ENCODE results near the gene CPLX3.

CPLX3 gene

DNA sequence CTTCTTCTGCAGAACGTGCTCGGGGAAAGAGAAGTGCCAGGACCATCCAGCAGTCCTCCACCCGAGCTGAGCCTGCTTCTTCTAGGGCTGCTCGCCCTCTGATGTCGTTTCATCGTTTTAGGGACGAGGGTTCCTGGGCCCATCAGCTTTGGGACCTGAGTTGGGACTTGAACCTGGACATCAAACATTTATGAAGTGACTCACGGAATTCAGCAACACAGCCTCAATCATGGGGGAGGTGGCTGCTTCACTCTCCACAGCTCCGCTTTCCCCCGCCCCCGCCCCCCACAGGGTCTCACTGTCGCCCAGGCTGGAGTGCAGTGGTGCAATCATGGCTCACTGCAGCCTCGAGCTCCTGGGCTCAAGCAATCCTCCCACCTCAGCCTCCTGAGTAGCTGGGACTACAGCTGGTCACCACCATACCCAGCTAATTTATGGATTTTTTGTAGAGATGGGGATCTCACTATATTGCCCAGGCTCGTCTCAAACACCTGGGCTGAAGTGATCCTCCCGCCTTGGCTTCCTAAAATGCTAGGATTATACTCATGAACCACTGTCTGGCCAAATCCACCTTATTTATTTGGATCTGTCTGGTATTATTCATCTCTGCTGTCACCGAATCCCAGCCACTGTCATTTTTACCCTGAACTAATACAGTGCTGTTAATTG lies 47.5 kb downstream of the CPLX3 start:
- DNase-seq (peak in 1 of 3 experiments; percentile 14), ATAC-seq (replicated peaks) (no peak)
- no peaks in the 10 kb centered on the region for H3K9me3 Mint-ChIP-seq
- H3K36me3 Mint-ChIP-seq (ENCODE audit: insufficient read depth) = peaks cover 32% of the 10 kb centered on the region
- peak overlapping the region; percentile 97 to 98 for H3K4me3 Mint-ChIP-seq
- peak overlapping the region; percentile 93 to 95 for H3K27ac Mint-ChIP-seq
- no peaks in the 10 kb centered on the region for H3K27me3 Mint-ChIP-seq
- peaks cover 34 to 37% of the 10 kb centered on the region in 2 donors for H3K4me1 Mint-ChIP-seq (ENCODE audit: low read depth in 2 of 2)

DNA sequence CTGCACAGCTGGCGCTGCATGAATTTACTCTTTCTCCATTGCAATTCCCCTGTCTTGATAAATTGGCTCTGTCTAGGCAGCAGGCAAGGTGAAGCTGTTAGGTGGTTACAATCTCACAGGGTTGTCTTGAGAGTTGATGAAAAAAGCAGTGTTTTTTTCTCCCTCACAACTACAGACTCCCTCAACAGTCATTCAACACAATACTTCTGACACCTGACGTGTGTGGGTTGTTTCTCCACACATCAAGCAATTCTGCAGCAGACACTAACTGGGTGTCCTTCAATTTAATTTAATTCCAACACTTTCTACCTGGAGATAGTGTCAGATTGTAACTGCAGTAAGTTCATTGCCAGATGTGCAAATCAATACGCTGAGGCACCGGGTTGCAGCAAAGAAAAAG lies 51.8 kb downstream of the CPLX3 start:
- DNase-seq (no peak), ATAC-seq (replicated peaks) (no peak)
- H3K4me1 Mint-ChIP-seq (ENCODE audit: low read depth in 2 of 2) = peaks cover 5 to 8% of the 10 kb centered on the region in 2 donors
- H3K27me3 Mint-ChIP-seq = no peaks in the 10 kb centered on the region
- no peak overlapping the region for H3K4me3 Mint-ChIP-seq
- H3K36me3 Mint-ChIP-seq (ENCODE audit: insufficient read depth) = peaks cover 18% of the 10 kb centered on the region
- no peaks in the 10 kb centered on the region for H3K9me3 Mint-ChIP-seq
- H3K27ac Mint-ChIP-seq = no peak overlapping the region
